GM18499 (cell line): ENCODE results near the gene TMEM37.
"Not testable (repeated sequence)": the region's sequence is repeated elsewhere in the genome, so short reads cannot be mapped to it uniquely, and the experiment has no call there.

Source experiments
- ATAC-seq: cut with Tn5 transposase; IDR thresholded peaks from one replicate; pipeline ENCODE4 v1.9.1; 2021; ENCODE audit warnings: moderate number of reproducible peaks; ENCODE audit not compliant: insufficient read depth, unreplicated experiment

Gene TMEM37, protein sequence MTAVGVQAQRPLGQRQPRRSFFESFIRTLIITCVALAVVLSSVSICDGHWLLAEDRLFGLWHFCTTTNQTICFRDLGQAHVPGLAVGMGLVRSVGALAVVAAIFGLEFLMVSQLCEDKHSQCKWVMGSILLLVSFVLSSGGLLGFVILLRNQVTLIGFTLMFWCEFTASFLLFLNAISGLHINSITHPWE

DNA sequence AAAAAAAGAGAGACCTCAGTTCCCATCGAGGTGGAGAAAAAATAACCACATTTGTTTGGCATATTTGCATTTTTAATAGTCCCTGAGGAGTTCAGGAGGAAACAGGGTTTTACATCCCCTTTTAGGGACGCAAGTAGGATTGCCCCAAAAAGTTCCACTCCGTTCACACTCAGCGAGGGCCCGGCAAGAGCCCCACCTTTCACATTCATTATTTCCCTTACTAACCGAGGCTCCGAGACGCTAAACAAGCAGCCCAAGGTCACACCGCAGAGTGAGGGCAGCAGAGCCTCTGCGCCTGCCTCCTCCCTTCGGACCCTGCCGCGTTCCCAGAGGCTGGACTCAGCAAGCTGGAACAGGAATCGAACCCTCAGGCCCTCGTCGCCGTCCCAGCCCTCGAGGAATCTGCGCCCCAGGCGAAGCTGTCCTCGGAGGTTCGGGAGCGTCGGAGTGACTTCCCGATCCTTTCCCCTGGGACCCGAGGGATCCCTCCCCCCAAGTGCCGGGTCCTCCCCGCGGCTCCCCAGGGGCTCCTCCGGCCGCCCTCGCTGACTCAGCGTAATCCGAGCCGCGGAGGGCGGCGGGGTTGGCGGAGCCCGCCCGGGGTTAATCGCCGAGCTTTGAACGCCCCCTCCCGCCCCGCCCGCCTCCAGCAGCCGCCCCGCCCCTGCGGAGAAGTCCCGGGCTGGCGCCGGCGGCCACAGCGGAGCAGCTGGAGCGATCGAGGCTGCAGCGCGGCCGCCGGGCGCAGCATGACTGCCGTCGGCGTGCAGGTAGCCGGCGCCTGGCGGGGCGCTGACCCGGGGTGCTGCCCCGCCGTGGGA is at the start of gene TMEM37:
TSS of gene TMEM37 (plus strand) at position 700 of the 821 bp plus-strand sequence. CDS start at position 750, 50 bp downstream.
- ATAC-seq: peak; percentile 79

DNA sequence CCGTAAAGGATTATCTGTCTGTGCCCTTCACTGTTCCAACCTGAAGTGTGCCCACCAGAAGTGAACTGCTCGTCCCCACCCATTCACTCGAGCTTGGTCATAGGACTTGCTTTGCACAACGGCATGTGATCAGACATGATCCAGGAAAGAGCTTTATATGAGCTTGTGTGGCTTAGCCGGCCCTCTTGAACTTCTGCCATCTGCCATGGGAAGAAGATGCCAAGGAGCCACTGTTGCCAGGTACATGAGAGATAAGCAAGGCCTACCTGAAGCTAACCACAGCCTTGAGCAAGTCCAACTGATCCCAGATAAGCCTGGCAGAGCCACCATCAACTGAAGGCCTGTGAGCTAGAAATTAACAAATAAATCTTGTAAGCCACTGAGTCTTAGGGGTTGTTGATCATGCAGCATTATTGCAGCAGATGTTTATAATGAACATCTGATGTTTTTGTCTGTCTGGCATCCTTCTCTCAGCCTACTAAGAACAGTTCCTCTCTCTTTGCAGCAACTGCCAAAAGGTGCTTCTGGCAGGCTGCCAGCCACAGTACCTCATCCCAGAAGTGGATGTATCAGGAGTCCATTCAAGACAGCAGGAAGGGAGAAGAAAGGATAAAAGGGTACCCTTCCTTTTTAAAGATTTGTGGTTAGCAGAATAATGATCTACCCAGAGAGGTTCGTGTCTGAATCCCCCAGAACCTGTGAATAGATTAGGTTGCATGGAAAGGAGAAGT is 48.1 kb upstream of the TMEM37 start:
- ATAC-seq: no peak

- no peak for ATAC-seq
Measured at GRCh38 chr2:119384971-119385370, 46.7 kb upstream of the TMEM37 start.

DNA sequence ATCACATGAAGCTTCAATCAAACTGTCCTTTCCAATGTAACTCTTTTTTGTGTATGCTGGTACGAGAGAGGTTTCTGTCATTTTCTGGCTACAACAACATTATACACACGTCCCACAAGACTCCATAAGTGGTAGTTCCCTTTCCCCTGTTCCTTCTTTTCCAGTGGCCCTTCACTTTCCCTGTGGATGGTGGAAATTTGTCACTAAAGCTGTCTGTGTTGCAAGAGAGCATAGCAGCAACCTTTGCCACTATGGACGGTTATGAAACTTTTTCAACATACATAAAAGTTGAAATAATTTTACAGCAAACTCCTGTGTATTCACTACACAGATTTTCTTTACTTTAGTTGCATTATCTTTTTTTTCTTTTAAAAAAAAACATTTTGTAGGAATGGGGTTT is 46.2 kb upstream of the TMEM37 start:
- ATAC-seq: no peak

GRCh38 chr2:119387381-119388129 is 44.1 kb upstream of the TMEM37 start:
- ATAC-seq: peak; percentile 67

- ATAC-seq: no peak
Measured at GRCh38 chr2:119389615-119390306, 41.9 kb upstream of the TMEM37 start.

- no peak for ATAC-seq
Measured at GRCh38 chr2:119393971-119394748, 37.5 kb upstream of the TMEM37 start.

- no peak for ATAC-seq
Measured at GRCh38 chr2:119397196-119397595, 34.5 kb upstream of the TMEM37 start.

DNA sequence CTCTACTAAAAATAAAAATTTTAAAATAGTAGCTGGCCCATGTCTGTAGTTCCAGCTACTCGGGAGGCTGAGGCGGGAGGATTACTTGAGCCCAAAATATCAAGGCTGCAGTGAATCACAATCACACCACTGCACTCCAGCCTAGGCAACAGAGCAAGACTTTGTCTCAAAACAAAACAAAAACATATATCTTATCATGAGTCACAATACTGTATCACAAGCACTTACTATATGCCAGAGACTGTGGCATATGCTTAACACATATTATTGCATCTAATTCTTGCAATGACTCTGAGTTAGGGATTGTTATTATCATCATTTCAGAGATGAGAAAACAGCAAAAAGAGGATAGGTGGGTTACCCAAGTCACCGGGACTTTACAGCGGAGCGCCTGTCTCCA is 29.5 kb upstream of the TMEM37 start:
- no peak for ATAC-seq

GRCh38 chr2:119402645-119403560 is 28.8 kb upstream of the TMEM37 start:
- no peak for ATAC-seq

DNA sequence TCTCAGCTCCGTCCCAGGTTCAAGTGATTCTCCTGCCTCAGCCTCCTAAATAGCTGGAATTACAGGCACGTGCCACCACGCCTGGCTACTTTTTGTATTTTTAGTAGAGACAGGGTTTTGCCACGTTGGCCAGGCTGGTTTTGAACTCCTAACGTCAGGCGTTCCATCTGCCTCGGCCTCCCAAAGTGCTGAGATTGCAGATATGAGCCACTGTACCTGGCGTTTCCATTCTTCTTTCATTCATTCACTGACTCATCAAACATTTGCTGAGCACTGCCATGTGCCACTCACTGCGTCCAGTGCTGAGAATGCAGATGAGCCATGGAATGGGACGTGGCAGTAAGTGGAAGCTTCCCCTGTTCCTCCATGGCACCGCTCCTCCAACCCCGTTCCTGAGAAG is 28.0 kb upstream of the TMEM37 start:
- not testable (repeated sequence) for ATAC-seq

DNA sequence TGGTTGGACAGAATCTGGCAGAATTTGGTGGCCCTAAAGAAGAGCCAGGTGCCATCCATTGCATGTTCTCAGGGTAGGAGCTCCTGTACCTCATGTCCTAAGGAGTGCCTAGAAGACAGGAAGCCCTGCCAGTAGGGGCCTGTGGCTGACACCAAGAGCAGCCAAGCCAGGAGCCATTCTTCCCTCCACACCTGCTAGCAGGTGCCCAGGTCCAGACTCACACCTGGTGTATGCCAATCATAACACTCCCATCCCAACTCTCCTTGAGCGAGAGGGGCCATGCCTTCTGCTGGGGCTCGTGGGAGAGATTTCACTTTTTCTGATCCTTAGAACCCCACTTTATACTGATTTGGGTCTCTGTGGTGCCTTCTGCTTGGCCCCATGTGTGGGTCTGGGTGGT is 26.5 kb upstream of the TMEM37 start:
- ATAC-seq: no peak

DNA sequence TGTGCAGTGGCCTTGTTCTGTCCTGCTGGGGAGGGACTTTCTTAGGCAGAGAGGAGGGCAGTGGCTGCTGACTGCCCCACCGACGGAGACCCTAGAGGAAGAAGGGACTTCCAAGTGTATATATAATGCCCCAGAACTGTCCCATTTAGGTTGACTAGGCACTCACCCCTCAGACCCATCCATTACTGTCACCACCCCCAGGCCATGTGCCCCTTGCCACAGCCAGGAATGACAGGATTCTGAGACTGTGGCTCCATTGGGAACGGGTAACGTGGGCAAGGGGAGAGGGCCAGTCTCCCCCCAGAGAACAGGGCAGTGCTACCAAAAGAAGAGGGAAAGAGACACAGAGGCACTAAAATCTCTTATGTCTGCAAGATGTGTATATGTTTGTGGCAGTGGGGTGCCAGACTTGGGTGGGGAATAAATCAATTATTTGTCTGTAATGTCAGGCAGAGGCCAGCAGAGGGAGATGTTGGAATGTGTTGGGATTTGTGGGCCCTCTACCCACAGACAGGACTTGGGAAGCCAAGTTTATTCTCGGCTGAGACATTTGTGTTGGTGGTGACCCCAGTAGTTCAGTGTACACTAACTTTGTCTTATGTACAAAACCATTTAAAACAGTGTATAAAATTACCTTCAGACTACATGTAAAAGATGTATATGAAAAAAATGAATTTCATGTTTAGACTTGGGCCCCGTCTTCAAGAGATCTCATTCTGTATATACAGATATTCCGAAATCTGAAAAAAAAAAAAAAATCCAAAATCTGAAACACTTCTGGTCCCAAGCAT is 24.0 kb upstream of the TMEM37 start:
- no peak for ATAC-seq

DNA sequence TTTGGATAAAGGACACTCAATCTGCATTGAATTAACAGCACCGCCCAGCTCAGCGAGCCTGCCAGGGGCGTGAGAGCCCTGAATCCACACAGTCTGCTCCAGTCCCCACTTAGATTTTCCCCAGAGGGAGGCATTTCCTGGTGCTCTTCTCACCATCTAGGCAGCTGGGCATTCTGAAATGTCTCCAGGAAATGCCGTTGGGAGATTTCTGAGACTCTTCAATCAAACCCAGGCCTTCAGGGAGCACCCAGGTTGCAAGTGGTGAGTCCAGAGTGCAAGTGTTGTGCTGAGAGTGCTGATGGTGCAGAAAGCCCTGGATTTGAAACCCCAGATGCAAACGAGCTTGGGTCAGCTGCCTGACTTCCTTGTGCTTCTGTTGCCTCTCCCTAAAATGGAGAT is 23.4 kb upstream of the TMEM37 start:
- no peak for ATAC-seq

GRCh38 chr2:119409506-119409905 is 22.1 kb upstream of the TMEM37 start:
- no peak for ATAC-seq

DNA sequence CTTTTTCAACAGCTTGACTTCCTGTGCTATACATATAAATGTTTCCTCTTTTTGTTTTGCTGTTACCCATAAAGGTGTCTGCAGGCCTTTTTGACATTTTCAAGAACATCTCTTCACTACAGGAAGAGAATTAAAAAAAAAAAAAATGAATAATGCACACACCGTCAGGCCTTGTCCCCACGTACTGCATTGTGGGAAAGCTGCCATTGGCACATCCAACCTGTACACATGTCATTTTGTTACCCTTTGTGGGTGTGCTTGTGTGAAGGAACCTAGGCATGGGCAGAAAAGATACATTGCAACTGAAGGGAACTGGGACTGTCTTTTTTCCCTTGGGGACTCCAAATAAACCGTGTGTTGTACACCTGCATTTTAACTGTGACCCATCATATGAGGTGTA is 16.8 kb upstream of the TMEM37 start:
- no peak for ATAC-seq

DNA sequence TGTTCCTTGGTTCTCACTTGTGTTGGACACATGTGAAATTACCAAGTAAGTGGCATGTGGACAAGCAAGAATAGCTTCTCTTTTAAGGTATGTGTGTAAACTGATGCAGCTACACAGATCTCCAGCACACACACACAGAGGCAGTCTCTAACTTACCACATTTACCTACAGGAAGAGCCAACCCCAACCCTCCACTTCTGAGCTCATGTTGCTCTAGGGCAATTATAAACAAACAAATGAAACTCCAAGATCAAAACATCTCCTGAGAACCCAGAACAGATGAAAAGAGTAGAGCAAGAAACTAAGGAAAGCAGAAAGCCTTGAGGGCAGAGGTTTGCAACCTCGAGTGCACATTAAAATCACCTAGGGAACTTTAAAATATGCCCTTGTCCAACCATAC is 16.0 kb upstream of the TMEM37 start:
- no peak for ATAC-seq
